GM18873 (cell line): ENCODE results near the gene NKAIN2.
"Not testable (repeated sequence)": the region's sequence is repeated elsewhere in the genome, so short reads cannot be mapped to it uniquely, and the experiment has no call there.

Experiments used
- ATAC-seq: cut with Tn5 transposase; IDR thresholded peaks from one replicate; pipeline ENCODE4 v1.9.1; 2021; ENCODE audit warnings: mild to moderate bottlenecking, moderate library complexity, moderate number of reproducible peaks; ENCODE audit not compliant: unreplicated experiment, low FRiP score

The NKAIN2 gene

GRCh38 chr6:123879749-123880148 is 76.1 kb downstream of the NKAIN2 start:
- ATAC-seq: no peak

- no peak for ATAC-seq
Measured at GRCh38 chr6:123888771-123889513, 85.3 kb downstream of the NKAIN2 start.

GRCh38 chr6:123895346-123895745 is 91.7 kb downstream of the NKAIN2 start:
- ATAC-seq: no peak

DNA sequence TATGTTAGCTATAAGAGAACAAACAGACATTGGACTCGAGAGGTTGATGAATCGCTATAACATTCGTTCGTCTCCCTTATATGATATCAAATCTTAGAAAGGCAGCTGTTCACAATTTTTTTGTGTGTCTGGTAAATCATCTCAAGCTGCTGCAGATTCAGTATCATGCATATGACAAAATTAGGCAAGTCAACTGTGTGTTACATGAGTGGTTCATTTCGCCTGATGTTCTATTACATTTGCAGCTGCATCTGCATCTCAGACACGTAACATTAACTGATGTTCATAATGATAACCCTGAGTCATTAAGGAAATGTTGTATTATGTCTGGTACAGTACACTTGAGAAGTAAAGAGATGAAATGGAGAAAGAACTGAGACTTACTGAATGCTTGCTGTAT is 92.1 kb downstream of the NKAIN2 start:
- no peak for ATAC-seq

GRCh38 chr6:123896869-123897268 is 93.2 kb downstream of the NKAIN2 start:
- ATAC-seq: no peak

GRCh38 chr6:123897965-123898364 is 94.3 kb downstream of the NKAIN2 start:
- no peak for ATAC-seq

DNA sequence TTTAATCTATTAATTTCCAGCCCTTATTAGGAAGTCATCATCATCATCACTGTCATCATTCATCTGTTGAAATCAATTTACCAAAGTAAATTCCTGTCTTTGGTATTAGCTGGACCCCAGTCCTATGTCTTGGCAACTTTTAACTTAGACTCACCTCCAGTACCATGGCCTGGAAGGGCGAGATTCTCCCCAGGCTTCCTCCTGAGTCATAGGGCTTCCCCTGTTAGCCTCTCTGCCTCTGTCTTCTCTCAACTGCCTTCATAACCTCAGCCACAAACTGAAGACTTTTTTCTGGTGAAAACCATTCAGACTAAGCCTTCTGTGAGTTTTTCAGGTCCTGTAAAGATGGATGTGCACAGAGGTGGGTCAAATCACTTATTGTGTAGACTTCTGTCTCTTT is 95.0 kb downstream of the NKAIN2 start:
- ATAC-seq: no peak

DNA sequence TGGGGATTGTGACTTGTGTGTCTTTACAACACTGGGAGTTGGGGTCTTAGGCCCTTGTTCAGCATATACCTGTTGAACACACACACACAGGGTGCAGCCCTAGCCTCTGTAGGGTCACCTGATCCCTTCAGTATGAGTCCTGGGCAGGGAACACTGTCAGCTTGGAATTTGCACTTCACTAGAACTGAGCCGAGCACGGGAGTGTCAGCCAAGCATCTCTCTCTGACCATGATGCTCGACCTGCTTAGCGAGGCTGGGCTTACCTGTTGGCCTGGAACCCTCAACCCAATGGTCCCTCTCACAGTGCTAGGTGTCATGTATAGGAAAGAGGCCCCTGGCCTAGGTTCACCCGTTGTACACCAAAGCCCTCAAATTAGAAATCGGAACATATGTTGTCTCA is 96.1 kb downstream of the NKAIN2 start:
- ATAC-seq: no peak

GRCh38 chr6:123901436-123901835 is 97.8 kb downstream of the NKAIN2 start:
- no peak for ATAC-seq

GRCh38 chr6:123902738-123903313 is 99.2 kb downstream of the NKAIN2 start:
- no peak for ATAC-seq

- no peak for ATAC-seq
Measured at GRCh38 chr6:123904228-123904627, 100.6 kb downstream of the NKAIN2 start.

GRCh38 chr6:123908797-123909196 is 105.1 kb downstream of the NKAIN2 start:
- no peak for ATAC-seq

GRCh38 chr6:123909989-123910388 is 106.3 kb downstream of the NKAIN2 start:
- ATAC-seq: no peak

GRCh38 chr6:123913863-123914262 is 110.2 kb downstream of the NKAIN2 start:
- no peak for ATAC-seq

DNA sequence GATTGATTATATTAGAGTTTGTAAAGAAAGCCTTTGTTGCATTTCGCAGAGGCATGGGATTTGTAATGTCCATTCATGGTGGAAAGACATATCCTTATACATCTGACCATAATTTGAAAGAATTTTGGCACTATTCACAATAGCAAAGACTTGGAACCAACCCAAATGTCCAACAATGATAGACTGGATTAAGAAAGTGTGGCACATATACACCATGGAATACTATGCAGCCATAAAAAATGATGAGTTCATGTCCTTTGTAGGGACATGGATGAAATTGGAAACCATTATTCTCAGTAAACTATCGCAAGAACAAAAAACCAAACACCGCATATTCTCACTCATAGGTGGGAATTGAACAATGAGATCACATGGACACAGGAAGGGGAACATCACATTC is 119.7 kb downstream of the NKAIN2 start:
- not testable (repeated sequence) for ATAC-seq

- ATAC-seq: peak; percentile 93
Measured at GRCh38 chr6:123925350-123925749, 121.7 kb downstream of the NKAIN2 start.

DNA sequence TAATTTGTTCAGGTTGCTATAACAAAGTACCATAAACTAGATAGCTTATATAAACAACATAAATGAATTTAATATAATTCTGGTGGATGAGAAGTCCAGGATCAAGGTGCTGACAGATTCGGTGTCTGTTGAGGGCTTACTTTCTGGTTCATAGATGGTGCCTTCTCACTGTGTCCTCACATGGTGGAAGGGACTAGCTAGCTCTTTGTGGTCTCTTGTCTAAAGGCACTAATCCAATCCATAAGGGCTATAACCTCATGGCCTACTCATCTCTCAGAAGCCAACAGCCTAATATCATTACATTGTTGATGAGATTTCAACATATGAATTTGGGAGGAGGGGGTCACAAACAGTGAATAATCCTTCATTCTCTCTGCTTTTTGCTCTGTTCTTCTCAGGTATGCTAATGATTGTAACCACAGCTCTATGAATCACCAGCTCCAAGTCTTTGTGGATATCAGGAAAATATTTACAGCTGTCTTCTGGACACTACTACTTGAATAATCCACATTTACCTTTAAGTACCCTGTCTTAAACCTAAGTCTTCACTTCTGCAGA is 122.3 kb downstream of the NKAIN2 start:
- no peak for ATAC-seq

DNA sequence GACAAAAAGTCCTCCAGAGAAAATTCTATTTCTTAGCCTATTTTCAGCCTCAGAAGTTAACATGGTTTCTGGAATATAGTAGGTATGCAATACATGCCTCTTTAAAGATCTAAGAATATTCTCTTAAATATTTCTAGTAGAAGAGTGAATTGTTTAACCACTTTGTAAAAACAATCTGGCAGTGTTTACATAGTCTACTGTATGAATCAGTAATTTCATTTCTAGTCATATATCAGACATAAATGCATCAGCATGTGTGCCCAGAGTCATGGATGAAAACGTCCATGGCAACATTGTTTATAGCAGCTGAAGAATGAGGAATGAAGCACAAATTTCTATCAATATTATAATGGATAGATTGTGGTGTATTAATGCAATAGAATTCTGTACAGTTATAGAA is 124.9 kb downstream of the NKAIN2 start:
- no peak for ATAC-seq

DNA sequence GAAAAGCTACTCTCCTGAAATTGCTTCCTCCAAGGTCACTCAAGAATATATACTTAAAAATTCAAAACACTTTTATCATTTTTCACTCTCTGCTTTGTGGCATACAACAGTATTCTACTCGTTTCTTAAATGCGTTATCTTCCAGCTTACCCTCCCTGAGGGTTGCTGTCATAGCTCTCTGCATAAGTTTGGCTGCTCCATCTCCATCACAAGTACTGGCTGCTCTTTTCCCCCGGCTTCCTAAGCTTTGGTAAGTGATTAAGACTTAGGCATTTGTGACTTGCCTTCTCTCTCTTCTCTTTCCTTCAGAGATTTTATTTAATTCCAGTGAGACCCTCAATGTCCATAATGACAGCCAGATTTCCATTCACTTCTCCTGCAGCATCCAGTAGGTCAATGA is 128.3 kb downstream of the NKAIN2 start:
- ATAC-seq: no peak

DNA sequence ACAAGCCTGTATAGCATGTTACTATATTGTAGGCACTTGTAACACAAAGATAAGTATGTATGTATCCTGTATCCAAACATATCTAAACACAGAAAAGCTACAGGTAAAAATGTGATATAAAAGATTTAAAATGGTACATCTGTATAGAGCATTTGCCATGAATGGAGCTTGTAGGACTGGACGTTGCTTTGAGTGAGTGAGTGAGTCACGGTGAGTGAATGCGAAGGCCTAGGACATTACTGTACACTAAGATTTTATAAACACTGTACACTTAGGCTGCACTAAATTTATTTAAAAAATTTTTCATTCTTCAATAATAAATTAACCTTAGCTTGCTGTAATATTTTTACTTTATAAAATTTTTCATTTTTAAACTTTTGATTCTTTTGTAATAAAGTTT is 136.9 kb downstream of the NKAIN2 start:
- ATAC-seq: no peak

GRCh38 chr6:123941855-123942254 is 138.2 kb downstream of the NKAIN2 start:
- no peak for ATAC-seq

GRCh38 chr6:123945386-123945785 is 141.7 kb downstream of the NKAIN2 start:
- ATAC-seq: no peak
